PC-3 (cell line): ENCODE measurements around the gene PTCD1. TPM values are rescaled to one million over a fixed set of nuclear protein-coding genes. Genes with fewer than 3 reads are reported as not detected.

Experiments
- ATAC-seq: fragments of 200-7000 bp; cut with Tn5 transposase; 2 replicates; pipeline ENCODE4 v1.9.1; 2020; ENCODE audit warnings: mild to moderate bottlenecking, moderate library complexity
- BruUV-seq: library from RNA; stranded (reverse); fragments of 400-500 nt; replicated peaks from 2 replicates; lab custom pipeline; 2021; lab: Mats Ljungman, UMichigan
- CTCF ChIA-PET: fragments of 300-600 bp; sonication (Branson Sonifier 250); formaldehyde crosslinking; loops from one replicate; lab custom pipeline; 2022; ENCODE audit warnings: antibody characterized with exemption; lab: Charles Lee
- POLR2A ChIA-PET: fragments of 300-600 bp; sonication (Branson Sonifier 250); formaldehyde crosslinking; loops from one replicate; lab custom pipeline; 2022; ENCODE audit warnings: antibody characterized with exemption; ENCODE audit not compliant: unreplicated experiment; lab: Charles Lee
- DNase-seq: peaks from one replicate; pipeline ENCODE4 v3.0.0-alpha.2; 2015
- H2AFZ ChIP-seq: fragments of 300-600 bp; sonication (generic); 2 replicates; pipeline ENCODE4 v1.6.0; 2016; ENCODE audit warnings: antibody characterized with exemption, low read length
- H3F3A ChIP-seq: fragments of 300-600 bp; sonication (generic); one replicate; pipeline ENCODE4 v1.6.0; 2017; ENCODE audit warnings: antibody characterized with exemption, low read length, control low read depth, mild to moderate bottlenecking; ENCODE audit not compliant: unreplicated experiment
- H3K27ac ChIP-seq: fragments of 300-600 bp; sonication (generic); 2 replicates; pipeline ENCODE4 v1.5.1; 2016; ENCODE audit warnings: mild to moderate bottlenecking, low read length
- H3K27me3 ChIP-seq: fragments of 300-600 bp; sonication (generic); 2 replicates; pipeline ENCODE4 v1.6.1; 2016; ENCODE audit warnings: low read length, mixed read lengths
- H3K36me3 ChIP-seq: fragments of 300-600 bp; sonication (generic); 2 replicates; pipeline ENCODE4 v1.6.1; 2016; ENCODE audit warnings: low read depth, mixed run types, low read length, mixed read lengths
- H3K4me1 ChIP-seq: fragments of 300-600 bp; sonication (generic); 2 replicates; pipeline ENCODE4 v1.5.1; 2016; ENCODE audit warnings: low read length; ENCODE audit not compliant: insufficient read depth
- H3K4me2 ChIP-seq: fragments of 300-600 bp; sonication (generic); 2 replicates; pipeline ENCODE4 v1.6.0; 2016; ENCODE audit warnings: low read length
- H3K4me3 ChIP-seq: fragments of 300-600 bp; sonication (generic); 2 replicates; pipeline ENCODE4 v1.5.1; 2016; ENCODE audit warnings: mild to moderate bottlenecking, low read length, mixed read lengths
- H3K79me2 ChIP-seq: fragments of 300-600 bp; sonication (generic); 2 replicates; pipeline ENCODE4 v1.6.1; 2017; ENCODE audit warnings: low read length, mixed read lengths
- H3K9ac ChIP-seq: fragments of 300-600 bp; sonication (generic); 2 replicates; pipeline ENCODE4 v1.6.0; 2016; ENCODE audit warnings: mild to moderate bottlenecking, low read length
- H3K9me2 ChIP-seq: fragments of 300-600 bp; sonication (generic); replicated peaks from 2 replicates; pipeline ENCODE4 v1.6.1; 2016; ENCODE audit warnings: mixed run types, low read length, mixed read lengths
- H3K9me3 ChIP-seq: fragments of 300-600 bp; sonication (generic); 2 replicates; pipeline ENCODE4 v1.6.1; 2016; ENCODE audit warnings: low read length, mixed read lengths
- H4K20me1 ChIP-seq: fragments of 300-600 bp; sonication (generic); 2 replicates; pipeline ENCODE4 v1.6.1; 2016; ENCODE audit warnings: low read length, mixed read lengths
- CTCF ChIP-seq: fragments of 300-600 bp; sonication (generic); conservative IDR thresholded peaks from 2 replicates; pipeline ENCODE4 v1.5.1; 2017; ENCODE audit warnings: antibody characterized with exemption, low read depth, mild to moderate bottlenecking, low read length
- EZH2 ChIP-seq: fragments of 300-600 bp; sonication (generic); IDR thresholded peaks from one replicate; pipeline ENCODE4 v1.6.1; 2017; ENCODE audit warnings: antibody characterized with exemption, mild to moderate bottlenecking, low read length; ENCODE audit not compliant: unreplicated experiment
- EZH2phosphoT487 ChIP-seq: fragments of 300-600 bp; sonication (generic); IDR thresholded peaks from 2 replicates; pipeline ENCODE4 v1.6.1; 2018; ENCODE audit warnings: mild to moderate bottlenecking, antibody characterized with exemption, low read length, borderline replicate concordance
- intact Hi-C: fragments of 100-400 bp; cut with micrococcal nuclease; formaldehyde crosslinking; loops from 2 replicates; pipeline ENCODE4 v1.9.0; 2023
- total RNA-seq: library from RNA; depleted of rRNA; stranded (reverse); fragments of >200 nt; gene quantifications from 2 replicates; pipeline ENCODE4 v1.2.3, GENCODE V29; 2014

Gene PTCD1
- total RNA-seq, 1 experiment from 2014 or later = 10.4 TPM

- DNase-seq = no peak
- no peak overlapping the region for H3K27ac ChIP-seq
- POLR2A ChIA-PET = no interaction called here
- no peak overlapping the region for H3K4me2 ChIP-seq
- no TSS peak for BruUV-seq
- H3K9me2 ChIP-seq = no peaks in the 10 kb centered on the region
- peaks cover 14% of the 10 kb centered on the region; the same call in 1 of the 2 replicates for H4K20me1 ChIP-seq
- H3K9ac ChIP-seq = no peak overlapping the region
- peak; percentile 25; the same call in 1 of the 2 replicates for ATAC-seq
- H2AFZ ChIP-seq = no peak overlapping the region
- H3K4me1 ChIP-seq = peaks cover 10% of the 10 kb centered on the region; the same call in 1 of the 2 replicates
- CTCF ChIA-PET = no interaction called here
- no peaks in the 10 kb centered on the region for H3K27me3 ChIP-seq
- peaks cover 17% of the 10 kb centered on the region for H3K36me3 ChIP-seq
- H3K79me2 ChIP-seq = peaks cover 36% of the 10 kb centered on the region
- TF ChIP-seq EZH2 (no peak), EZH2phosphoT487 (no peak), CTCF (no peak)
- no peaks in the 10 kb centered on the region for H3F3A ChIP-seq
- H3K9me3 ChIP-seq = no peaks in the 10 kb centered on the region
- no peak overlapping the region for H3K4me3 ChIP-seq
- intact Hi-C loops = no loop called here
Measured at GRCh38 chr7:99383791-99384370, 54.7 kb downstream of the PTCD1 start.

- Histone ChIP-seq H3K79me2 (peaks cover 36% of the 10 kb centered on the region), H3K27ac (no peak overlapping the region), H4K20me1 (peaks cover 14% of the 10 kb centered on the region; the same call in 1 of the 2 replicates), H2AFZ (no peak overlapping the region), H3K36me3 (peaks cover 15% of the 10 kb centered on the region), H3K4me1 (peaks cover 10% of the 10 kb centered on the region; the same call in 1 of the 2 replicates), H3K4me2 (no peak overlapping the region), H3K9ac (no peak overlapping the region), H3F3A (no peaks in the 10 kb centered on the region), H3K27me3 (no peaks in the 10 kb centered on the region), H3K9me3 (no peaks in the 10 kb centered on the region), H3K9me2 (no peaks in the 10 kb centered on the region), H3K4me3 (no peak overlapping the region)
- TF ChIP-seq EZH2 (no peak), EZH2phosphoT487 (no peak)
- no peak for ATAC-seq
- no peak for DNase-seq
- intact Hi-C loops = no loop called here
- BruUV-seq = no TSS peak
- POLR2A ChIA-PET = no interaction called here
- CTCF ChIA-PET = no interaction called here
Measured at GRCh38 chr7:99383203-99383602, 55.4 kb downstream of the PTCD1 start.

GRCh38 chr7:99381664-99382075, 56.9 kb downstream of the PTCD1 start:
- Histone ChIP-seq H3K36me3 (peaks cover 11% of the 10 kb centered on the region), H3K4me2 (no peak overlapping the region), H3K27me3 (no peaks in the 10 kb centered on the region), H3K9me2 (no peaks in the 10 kb centered on the region), H3K4me3 (no peak overlapping the region), H3K9me3 (no peaks in the 10 kb centered on the region), H3K27ac (no peak overlapping the region), H3F3A (no peaks in the 10 kb centered on the region), H3K79me2 (peaks cover 49% of the 10 kb centered on the region), H4K20me1 (peaks cover 14% of the 10 kb centered on the region; the same call in 1 of the 2 replicates), H3K4me1 (peaks cover 10% of the 10 kb centered on the region; the same call in 1 of the 2 replicates), H3K9ac (no peak overlapping the region), H2AFZ (no peak overlapping the region)
- DNase-seq (no peak), ATAC-seq (no peak)
- TF ChIP-seq CTCF (no peak), EZH2 (no peak), EZH2phosphoT487 (no peak)
- intact Hi-C loops = no loop called here
- BruUV-seq = no TSS peak
- ChIA-PET POLR2A (no interaction called here), CTCF (no interaction called here)
